ENCODE measurements around the gene UFC1. TPM values are rescaled to one million over a fixed set of nuclear protein-coding genes. Genes with fewer than 3 reads are reported as not detected.

Gene UFC1
- total and polyA plus RNA-seq, 2 donors (not counting 1 experiment from before 2014, with no cell fraction given), result 91.0 to 128 TPM

DNA sequence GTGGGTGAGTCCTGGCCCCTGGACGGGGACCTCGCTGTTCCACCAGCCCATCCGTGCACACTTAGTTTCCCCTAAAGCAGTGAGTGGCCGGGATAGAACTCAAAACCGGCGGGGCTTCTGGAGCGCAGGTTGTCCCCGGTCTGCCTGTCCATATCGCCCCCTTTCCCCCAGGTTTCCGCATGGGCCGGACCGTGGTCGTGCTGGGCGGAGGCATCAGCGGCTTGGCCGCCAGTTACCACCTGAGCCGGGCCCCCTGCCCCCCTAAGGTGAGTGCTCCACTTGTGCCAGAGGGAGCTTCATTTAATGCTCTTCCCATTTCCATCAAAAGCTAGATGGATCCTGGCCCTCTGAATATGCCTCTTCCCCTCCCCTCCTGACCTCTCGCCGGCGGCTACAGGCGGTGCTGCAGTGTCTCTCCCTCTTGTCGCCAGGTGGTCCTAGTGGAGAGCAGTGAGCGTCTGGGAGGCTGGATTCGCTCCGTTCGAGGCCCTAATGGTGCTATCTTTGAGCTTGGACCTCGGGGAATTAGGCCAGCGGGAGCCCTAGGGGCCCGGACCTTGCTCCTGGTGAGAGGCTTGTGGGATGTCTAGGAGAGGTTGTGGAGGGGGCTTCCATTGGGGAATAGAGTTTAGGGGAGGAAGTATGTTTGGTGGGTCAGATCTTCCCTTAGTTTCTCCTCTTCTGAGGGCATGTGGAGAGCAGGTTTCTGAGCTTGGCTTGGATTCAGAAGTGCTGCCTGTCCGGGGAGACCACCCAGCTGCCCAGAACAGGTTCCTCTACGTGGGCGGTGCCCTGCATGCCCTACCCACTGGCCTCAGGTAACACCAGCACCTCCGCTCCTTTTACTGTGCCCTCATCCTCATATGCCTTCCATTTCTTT, 13.1 kb downstream of the UFC1 start:
- Mint-ChIP-seq H3K27me3 (no peaks in the 10 kb centered on the region), H3K27ac (peak overlapping the region; percentile 99), H3K9me3 (ENCODE audit: insufficient read depth) (no peaks in the 10 kb centered on the region), H3K4me1 (peaks cover 40% of the 10 kb centered on the region), H3K4me3 (peak overlapping the region; percentile 91)
- peaks cover 11% of the 10 kb centered on the region for H3K79me2 ChIP-seq (ENCODE audit: control insufficient read depth, insufficient read depth, low read length)
- 15% methylated on average over 29 of the region's 33 CpGs for WGBS (ENCODE audit: insufficient coverage)
- H3K27me3 ChIP-seq (replicated peaks in 1 of 4; ENCODE audit: control extremely low read depth in 1 of 4, control insufficient read depth in 3 of 4, insufficient read depth in 4 of 4, low read length in 3 of 4), result no peaks in the 10 kb centered on the region
- DNase-seq (no peak), ATAC-seq (ENCODE audit: low read depth) (no peak)
- peak overlapping the region; percentile 95 for H2AFZ ChIP-seq (ENCODE audit: insufficient read depth, low read depth, low read length, poor library complexity, severe bottlenecking)
- H4K20me1 ChIP-seq (ENCODE audit: control insufficient read depth, insufficient read depth, low read length, poor library complexity, severe bottlenecking), result peaks cover under 1% of the 10 kb centered on the region
- peaks cover 0 to 47% of the 10 kb centered on the region in 2 experiments for H3K36me3 ChIP-seq (replicated peaks in 1 of 2; ENCODE audit: control extremely low read depth in 1 of 2, control insufficient read depth in 1 of 2, extremely low read depth in 1 of 2, insufficient read depth in 2 of 2, low read length in 1 of 2)
- no peak for TF ChIP-seq EZH2 (IDR thresholded peaks at IDR 0.05; ENCODE audit: borderline replicate concordance, insufficient read depth, low read depth, low read length, poor library complexity, severe bottlenecking)
- TF ChIP-seq, protein P1, sequence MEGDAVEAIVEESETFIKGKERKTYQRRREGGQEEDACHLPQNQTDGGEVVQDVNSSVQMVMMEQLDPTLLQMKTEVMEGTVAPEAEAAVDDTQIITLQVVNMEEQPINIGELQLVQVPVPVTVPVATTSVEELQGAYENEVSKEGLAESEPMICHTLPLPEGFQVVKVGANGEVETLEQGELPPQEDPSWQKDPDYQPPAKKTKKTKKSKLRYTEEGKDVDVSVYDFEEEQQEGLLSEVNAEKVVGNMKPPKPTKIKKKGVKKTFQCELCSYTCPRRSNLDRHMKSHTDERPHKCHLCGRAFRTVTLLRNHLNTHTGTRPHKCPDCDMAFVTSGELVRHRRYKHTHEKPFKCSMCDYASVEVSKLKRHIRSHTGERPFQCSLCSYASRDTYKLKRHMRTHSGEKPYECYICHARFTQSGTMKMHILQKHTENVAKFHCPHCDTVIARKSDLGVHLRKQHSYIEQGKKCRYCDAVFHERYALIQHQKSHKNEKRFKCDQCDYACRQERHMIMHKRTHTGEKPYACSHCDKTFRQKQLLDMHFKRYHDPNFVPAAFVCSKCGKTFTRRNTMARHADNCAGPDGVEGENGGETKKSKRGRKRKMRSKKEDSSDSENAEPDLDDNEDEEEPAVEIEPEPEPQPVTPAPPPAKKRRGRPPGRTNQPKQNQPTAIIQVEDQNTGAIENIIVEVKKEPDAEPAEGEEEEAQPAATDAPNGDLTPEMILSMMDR (IDR thresholded peaks at IDR 0.05), result no peak
- ChIA-PET POLR2A (interaction anchor here (0.5 to 2.2 kb wide), 11 partner anchors 9 to 177 kb away, joined by 3 to 12 read pairs (median 4); partner anchors contain the start of genes B4GALT3, UFC1 and USF1), CTCF (interaction anchor here (0.6 to 4.8 kb wide), 28 partner anchors 9 to 216 kb away, joined by 3 to 47 read pairs (median 6); partner anchors contain the start of genes ADAMTS4, B4GALT3, DEDD and NDUFS2)
- no peaks in the 10 kb centered on the region for H3K9me3 ChIP-seq (ENCODE audit: control extremely low read depth in 1 of 3, control insufficient read depth in 2 of 3, insufficient read depth in 1 of 3, low read length in 2 of 3)
- peaks cover 14 to 22% of the 10 kb centered on the region in 2 donors for H3K4me1 ChIP-seq (ENCODE audit: control insufficient read depth in 2 of 2, insufficient read depth in 2 of 2, low read length in 2 of 2)
- H3K4me2 ChIP-seq (replicated peaks; ENCODE audit: low read depth, low read length, poor library complexity, severe bottlenecking), result peak overlapping the region; percentile 95
- peak overlapping the region; percentile 89 to 92 for H3K27ac ChIP-seq (ENCODE audit: low read length in 2 of 2)
- peak overlapping the region; percentile 48 to 82 (median 69) for H3K4me3 ChIP-seq (ENCODE audit: control extremely low read depth in 1 of 5, extremely low read depth in 1 of 5, insufficient read depth in 1 of 5, low read depth in 2 of 5, low read length in 4 of 5)
- intact Hi-C loops (cut with micrococcal nuclease), result loop anchor here (1.0 to 2.0 kb wide), 7 partner anchors 10 to 58 kb away; partner anchors contain the start of genes B4GALT3, DEDD, NDUFS2 and NIT1
- H3K9ac ChIP-seq (ENCODE audit: low read length), result peak overlapping the region; percentile 78
